Uterus (tissue), 4 donors: ENCODE measurements around the gene PLAA. TPM values are rescaled to one million over a fixed set of nuclear protein-coding genes. Genes with fewer than 3 reads are reported as not detected.
A peak's percentile ranks its signal among the peaks of the same experiment; 100 is the strongest.

ENCODE experiments used
- DNase-seq, 2 donors: peaks; one replicate each; pipeline ENCODE4 v3.0.0-alpha.2; 2019 to 2020
- H3K27ac ChIP-seq, 2 donors: fragments of 200-600 bp; sonication (generic); 1 replicate in 1 of 2; 2 replicates in 1 of 2; pipeline ENCODE4 v1.5.1; 2016 to 2018
- H3K27me3 ChIP-seq, 2 donors: fragments of 200-600 bp; sonication (generic); one replicate each; pipeline ENCODE4 v1.5.1; 2018 to 2019; ENCODE audit warnings: control low read depth in 1 of 2
- H3K36me3 ChIP-seq, 2 donors: fragments of 200-600 bp; sonication (generic); one replicate each; pipeline ENCODE4 v1.5.1; 2019; ENCODE audit warnings: control low read depth in 1 of 2
- H3K4me1 ChIP-seq, 2 donors: fragments of 200-600 bp; sonication (generic); one replicate each; pipeline ENCODE4 v1.5.1; 2018 to 2019; ENCODE audit warnings: control low read depth in 1 of 2
- H3K4me3 ChIP-seq, 2 donors: fragments of 200-600 bp; sonication (generic); 1 replicate in 1 of 2; 2 replicates in 1 of 2; pipeline ENCODE4 v1.5.1; 2018 to 2019; ENCODE audit warnings: mild to moderate bottlenecking in 1 of 2
- H3K9me3 ChIP-seq, 2 donors: fragments of 200-600 bp; sonication (generic); one replicate each; pipeline ENCODE4 v1.5.1; 2019; ENCODE audit warnings: control low read depth in 1 of 2
- POLR2A ChIP-seq, 2 donors: fragments of 450-650 bp; IDR thresholded peaks; one replicate each; pipeline ENCODE4 v1.6.1; 2016; ENCODE audit warnings: antibody characterized with exemption in 2 of 2, mild to moderate bottlenecking in 1 of 2, moderate library complexity in 1 of 2
- intact Hi-C: fragments of 100-400 bp; cut with DNase I; formaldehyde crosslinking; loops from one replicate; pipeline ENCODE4 v1.15.1; 2023; ENCODE audit warnings: low total_unique reads
- total RNA-seq, 4 donors: library from RNA; depleted of rRNA in 3 of 4; stranded (reverse); fragments of >200 nt in 3 of 4; gene quantifications; one replicate each; pipeline versions ENCODE4 v1.1.0 to v1.2.4, GENCODE V29; 2014 to 2023
- TF ChIP-seq, protein P1 (sequence below), 4 experiments: fragments of 200-600 bp in 2 of 4; fragments of 450-650 bp in 2 of 4; sonication (generic) in 2 of 4; IDR thresholded peaks; one replicate each; pipeline ENCODE4 v1.5.1; 2016 to 2019; ENCODE audit warnings: antibody characterized with exemption in 4 of 4, mild to moderate bottlenecking in 2 of 4, moderate library complexity in 1 of 4
- donor health status: DM: yes; HTN: yes; CAD: no.

PLAA gene
- total RNA-seq, 4 donors from 2014 or later: 11.3 to 34.8 (median 23.4) TPM

DNA sequence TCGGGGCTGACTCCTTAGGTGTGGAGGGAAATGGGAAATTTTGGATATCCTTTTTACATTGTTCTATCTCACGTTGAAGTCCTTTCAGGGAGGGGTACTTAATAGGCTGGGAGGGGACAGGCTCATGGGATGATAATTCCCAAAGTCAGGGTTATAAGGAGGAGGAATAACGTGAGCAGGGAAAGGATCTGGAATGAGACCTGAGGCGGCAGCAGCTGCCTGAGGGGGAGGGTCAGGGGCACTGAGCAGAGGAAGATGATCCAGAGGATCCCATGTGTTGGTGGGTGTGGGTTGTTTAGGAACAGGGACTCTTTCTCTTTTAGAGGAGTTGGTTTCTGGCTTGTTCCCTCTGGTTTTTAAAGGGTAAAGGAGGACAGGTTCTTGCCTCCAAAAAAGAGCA is 27.9 kb upstream of the PLAA start:
- no peaks in the 10 kb centered on the region for H3K27me3 ChIP-seq
- no peak for TF ChIP-seq POLR2A (IDR thresholded peaks at IDR 0.05)
- TF ChIP-seq, protein P1, sequence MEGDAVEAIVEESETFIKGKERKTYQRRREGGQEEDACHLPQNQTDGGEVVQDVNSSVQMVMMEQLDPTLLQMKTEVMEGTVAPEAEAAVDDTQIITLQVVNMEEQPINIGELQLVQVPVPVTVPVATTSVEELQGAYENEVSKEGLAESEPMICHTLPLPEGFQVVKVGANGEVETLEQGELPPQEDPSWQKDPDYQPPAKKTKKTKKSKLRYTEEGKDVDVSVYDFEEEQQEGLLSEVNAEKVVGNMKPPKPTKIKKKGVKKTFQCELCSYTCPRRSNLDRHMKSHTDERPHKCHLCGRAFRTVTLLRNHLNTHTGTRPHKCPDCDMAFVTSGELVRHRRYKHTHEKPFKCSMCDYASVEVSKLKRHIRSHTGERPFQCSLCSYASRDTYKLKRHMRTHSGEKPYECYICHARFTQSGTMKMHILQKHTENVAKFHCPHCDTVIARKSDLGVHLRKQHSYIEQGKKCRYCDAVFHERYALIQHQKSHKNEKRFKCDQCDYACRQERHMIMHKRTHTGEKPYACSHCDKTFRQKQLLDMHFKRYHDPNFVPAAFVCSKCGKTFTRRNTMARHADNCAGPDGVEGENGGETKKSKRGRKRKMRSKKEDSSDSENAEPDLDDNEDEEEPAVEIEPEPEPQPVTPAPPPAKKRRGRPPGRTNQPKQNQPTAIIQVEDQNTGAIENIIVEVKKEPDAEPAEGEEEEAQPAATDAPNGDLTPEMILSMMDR (IDR thresholded peaks at IDR 0.05): no peak
- no peaks in the 10 kb centered on the region for H3K36me3 ChIP-seq
- DNase-seq: no peak
- H3K4me1 ChIP-seq: no peaks in the 10 kb centered on the region
- intact Hi-C loops: no loop called here
- H3K4me3 ChIP-seq: no peak overlapping the region
- H3K27ac ChIP-seq: no peak overlapping the region
- H3K9me3 ChIP-seq: no peaks in the 10 kb centered on the region

DNA sequence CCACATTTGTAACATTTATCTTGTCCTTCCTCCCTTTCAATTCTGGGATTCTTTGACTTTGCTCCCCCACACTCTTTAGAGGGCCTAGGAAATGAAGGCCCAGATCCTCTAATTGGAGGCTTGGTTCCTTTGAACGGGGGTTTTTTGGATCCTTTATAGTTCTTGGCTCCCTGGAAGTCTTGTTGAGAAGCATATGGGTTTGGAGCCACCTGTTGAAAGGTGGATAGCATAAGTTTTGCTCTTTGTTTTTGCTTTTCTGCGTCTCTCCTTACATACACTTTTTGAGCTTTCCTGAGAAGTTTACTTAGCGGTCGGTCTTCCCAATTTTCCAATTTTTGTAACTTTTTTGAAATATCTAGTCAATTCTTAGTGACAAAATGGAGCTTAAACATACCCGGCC is 26.9 kb upstream of the PLAA start:
- no peak overlapping the region for H3K27ac ChIP-seq
- intact Hi-C loops: no loop called here
- TF ChIP-seq POLR2A (IDR thresholded peaks at IDR 0.05): no peak
- TF ChIP-seq, protein P1 (IDR thresholded peaks at IDR 0.05): no peak
- no peak for DNase-seq
- no peaks in the 10 kb centered on the region for H3K36me3 ChIP-seq
- H3K9me3 ChIP-seq: no peaks in the 10 kb centered on the region
- no peaks in the 10 kb centered on the region for H3K27me3 ChIP-seq
- H3K4me1 ChIP-seq: no peaks in the 10 kb centered on the region
- no peak overlapping the region for H3K4me3 ChIP-seq

DNA sequence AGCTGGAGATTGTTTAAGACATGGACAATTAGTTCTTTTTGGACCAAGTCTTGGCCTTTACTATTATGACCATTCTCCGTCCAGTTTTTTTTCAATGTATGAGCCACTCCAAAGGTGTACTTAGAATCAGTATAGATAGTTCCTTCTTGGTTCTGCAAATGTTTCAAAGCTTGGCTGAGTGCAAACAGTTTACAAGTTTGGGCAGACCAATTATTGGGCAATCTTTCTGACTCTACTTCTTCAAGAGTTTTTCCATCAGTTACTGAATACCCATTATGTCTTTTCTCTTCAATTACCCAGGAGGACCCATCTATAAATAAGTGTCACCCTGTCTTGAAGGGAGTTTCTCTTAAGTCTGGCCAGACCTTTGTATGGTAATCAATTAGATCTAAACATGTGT is 24.7 kb upstream of the PLAA start:
- Histone ChIP-seq H3K4me1 (no peaks in the 10 kb centered on the region), H3K36me3 (no peaks in the 10 kb centered on the region), H3K27me3 (no peaks in the 10 kb centered on the region), H3K27ac (no peak overlapping the region), H3K4me3 (no peak overlapping the region), H3K9me3 (no peaks in the 10 kb centered on the region)
- no peak for TF ChIP-seq POLR2A (IDR thresholded peaks at IDR 0.05)
- TF ChIP-seq, protein P1 (IDR thresholded peaks at IDR 0.05): no peak
- DNase-seq: no peak
- intact Hi-C loops: no loop called here

DNA sequence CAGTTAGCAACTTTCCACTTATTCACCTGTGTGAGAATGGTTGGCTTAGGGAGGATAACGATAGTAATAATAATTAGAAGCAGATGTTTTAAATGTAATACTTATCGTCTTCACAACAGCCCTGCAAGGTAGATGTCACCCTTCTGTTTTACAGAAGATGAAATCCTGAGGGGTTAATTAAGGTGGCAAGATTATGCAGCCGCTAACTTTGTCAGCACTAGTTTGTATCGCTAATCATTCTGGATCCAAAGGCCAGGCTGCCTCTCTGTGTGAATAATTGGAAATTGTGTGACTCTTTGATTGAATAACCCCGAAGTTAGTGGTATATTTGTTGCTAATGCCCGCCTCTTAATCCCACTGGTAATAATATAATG is 9.8 kb upstream of the PLAA start:
- DNase-seq: no peak
- Histone ChIP-seq H3K36me3 (no peaks in the 10 kb centered on the region), H3K27ac (peak overlapping the region; percentile 90 to 95), H3K27me3 (no peaks in the 10 kb centered on the region), H3K4me1 (no peaks in the 10 kb centered on the region), H3K9me3 (no peaks in the 10 kb centered on the region), H3K4me3 (peak overlapping the region; percentile 60 to 61)
- TF ChIP-seq, protein P1 (IDR thresholded peaks at IDR 0.05): no peak
- TF ChIP-seq POLR2A (IDR thresholded peaks at IDR 0.05): no peak
- intact Hi-C loops: no loop called here

DNA sequence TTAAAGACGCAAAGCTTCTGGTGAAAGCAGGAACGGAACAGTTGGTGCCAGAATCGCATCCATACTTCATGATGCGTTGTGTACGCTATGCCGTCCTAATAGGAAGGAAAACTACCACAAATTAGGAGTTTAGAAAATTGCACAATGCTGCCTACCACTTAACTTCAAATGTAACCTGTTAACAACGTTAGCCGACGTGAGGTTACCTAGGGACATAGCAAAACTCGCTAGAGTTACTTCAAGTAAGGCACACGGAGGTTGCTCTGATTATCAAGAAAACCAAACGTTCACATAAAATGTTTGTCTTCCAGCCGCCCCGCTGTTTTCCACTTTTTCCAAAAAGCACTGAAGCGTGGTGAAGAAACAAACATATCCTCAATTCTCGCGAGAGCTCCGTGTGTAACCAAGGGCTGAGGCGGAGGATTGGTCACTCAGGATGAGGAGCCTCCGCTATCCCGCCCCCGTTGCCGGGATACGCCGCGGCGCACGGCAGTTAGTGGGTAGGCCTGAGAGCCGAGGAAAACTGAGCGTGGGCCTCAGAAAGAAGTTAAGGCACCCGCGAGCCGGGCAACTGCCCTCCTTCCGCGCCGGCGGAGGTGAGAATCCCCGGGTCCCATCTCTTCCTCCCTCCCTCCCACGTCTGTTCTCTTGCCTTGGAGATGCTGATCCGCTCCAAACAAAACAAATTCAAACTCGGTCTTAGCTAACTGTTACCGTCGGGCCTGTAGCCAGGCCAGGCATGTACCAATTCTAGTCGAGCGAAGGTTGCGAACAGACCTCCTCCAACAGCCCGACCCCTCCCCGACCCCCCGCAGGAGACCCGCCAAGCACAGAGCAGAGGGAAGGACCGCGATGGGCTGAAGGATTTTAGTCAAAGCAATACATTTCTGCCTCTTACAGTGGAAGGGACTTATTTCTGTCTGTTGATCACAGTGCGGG is 9.1 kb upstream of the PLAA start, which contains the start of gene IFT74:
IFT74 (plus strand) TSS at position 492 of the 939 bp plus-strand sequence. CDS start 5,556 bp downstream, outside the sequence.
- H3K9me3 ChIP-seq: no peaks in the 10 kb centered on the region
- peak within 1 kb of the TSS; percentile 90 to 95 for H3K27ac ChIP-seq
- no peaks in the 10 kb centered on the region for H3K36me3 ChIP-seq
- no peaks in the 10 kb centered on the region for H3K4me1 ChIP-seq
- H3K4me3 ChIP-seq: peak within 1 kb of the TSS; percentile 60 to 61
- intact Hi-C loops: no loop called here
- peak; percentile 96 to 99 for DNase-seq
- no peaks in the 10 kb centered on the region for H3K27me3 ChIP-seq
- TF ChIP-seq POLR2A (IDR thresholded peaks at IDR 0.05): peak; percentile 68 to 74
- TF ChIP-seq, protein P1 (IDR thresholded peaks at IDR 0.05): no peak
